ENCODE measurements around the gene IL17RD.

Gene IL17RD

DNA sequence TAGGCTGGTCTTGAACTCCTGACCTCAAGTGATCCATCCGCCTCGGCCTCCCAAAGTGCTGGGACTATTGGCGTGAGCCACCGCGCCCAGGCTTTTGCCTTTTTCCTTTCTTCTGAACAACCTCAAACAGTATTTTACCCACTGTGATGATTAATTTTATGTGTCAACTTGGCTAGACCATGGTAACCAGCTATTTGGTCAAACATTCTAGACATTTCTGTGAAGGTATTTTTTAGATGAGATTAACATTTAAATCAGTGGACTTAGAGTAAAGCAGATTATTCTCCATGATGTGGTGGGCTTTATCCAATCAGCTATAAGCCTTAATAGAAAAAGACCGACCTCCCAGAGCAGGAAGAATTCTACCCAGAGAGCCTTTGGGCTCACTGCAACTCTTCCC, 98.7 kb downstream of the IL17RD start:
- Histone ChIP-seq H3K4me1 (ENCODE audit: control insufficient read depth in 1 of 2, insufficient read depth in 2 of 2, low read length in 2 of 2) (peaks cover 6 to 8% of the 10 kb centered on the region in 2 experiments), H3K79me1 (ENCODE audit: low read length) (peaks cover 3% of the 10 kb centered on the region), H3K23ac (ENCODE audit: low read length) (no peak overlapping the region), H3K18ac (ENCODE audit: low read length) (no peak overlapping the region), H3K27ac (ENCODE audit: low read depth, low read length) (no peak overlapping the region), H2BK120ac (ENCODE audit: insufficient read depth, low read length, poor library complexity) (no peak overlapping the region), H2AFZ (ENCODE audit: insufficient read depth, low read length, poor library complexity) (no peak overlapping the region), H3K9ac (ENCODE audit: low read length) (no peak overlapping the region), H3K36me3 (ENCODE audit: control insufficient read depth in 1 of 2, insufficient read depth in 2 of 2, low read length in 2 of 2) (no peaks in the 10 kb centered on the region), H3K14ac (ENCODE audit: low read length) (no peak overlapping the region), H3K4ac (ENCODE audit: low read depth, low read length) (no peak overlapping the region), H3K79me2 (ENCODE audit: control insufficient read depth, insufficient read depth, low read length, poor library complexity) (peaks cover 2% of the 10 kb centered on the region), H2BK12ac (ENCODE audit: low read length) (no peak overlapping the region), H4K12ac (ENCODE audit: low read depth, low read length) (no peak overlapping the region), H2AK5ac (ENCODE audit: low read length) (no peak overlapping the region), H3K9me3 (ENCODE audit: insufficient read depth, low read depth, low read length) (peaks cover 2% of the 10 kb centered on the region), H3K27me3 (ENCODE audit: insufficient read depth, low read length) (no peaks in the 10 kb centered on the region), H4K91ac (ENCODE audit: low read depth, low read length) (no peak overlapping the region), H3K4me2 (ENCODE audit: low read length) (no peak overlapping the region), H4K8ac (ENCODE audit: low read depth, low read length) (no peak overlapping the region), H2BK5ac (ENCODE audit: low read depth, low read length, poor library complexity) (no peak overlapping the region), H3K4me3 (ENCODE audit: low read depth, low read length) (no peak overlapping the region)
- no CpG with 5 or more reads among the region's 6 CpGs for WGBS (ENCODE audit: extremely low coverage, insufficient coverage, insufficient read length)
- DNase-seq = peak in 1 of 2 donors; percentile 9

DNA sequence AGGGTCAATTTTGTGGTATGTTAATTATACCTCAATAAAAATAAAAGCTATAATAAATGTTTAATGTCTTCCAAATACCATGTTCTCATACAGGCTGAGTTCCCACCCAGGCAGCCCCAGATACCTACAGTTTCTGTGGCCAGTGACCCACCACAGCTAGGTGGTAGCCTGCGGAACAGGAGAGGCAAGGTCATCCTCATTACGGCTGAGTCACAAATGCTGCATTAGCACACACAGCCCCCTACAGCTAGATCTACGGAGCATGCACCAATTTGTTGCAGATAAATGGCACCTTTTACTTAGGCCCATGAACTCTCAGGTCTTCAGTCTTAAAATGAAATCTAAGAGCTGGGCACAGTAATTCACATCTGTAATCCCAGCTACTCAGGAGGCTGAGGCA, 99.6 kb downstream of the IL17RD start:
- no peak overlapping the region for H3K4me2 ChIP-seq (ENCODE audit: low read length)
- no peak overlapping the region for H2AK5ac ChIP-seq (ENCODE audit: low read length)
- peaks cover 7 to 8% of the 10 kb centered on the region in 2 experiments for H3K4me1 ChIP-seq (ENCODE audit: control insufficient read depth in 1 of 2, insufficient read depth in 2 of 2, low read length in 2 of 2)
- no peak overlapping the region for H2AFZ ChIP-seq (ENCODE audit: insufficient read depth, low read length, poor library complexity)
- H3K27me3 ChIP-seq (ENCODE audit: insufficient read depth, low read length) = no peaks in the 10 kb centered on the region
- H4K12ac ChIP-seq (ENCODE audit: low read depth, low read length) = no peak overlapping the region
- no peak overlapping the region for H3K14ac ChIP-seq (ENCODE audit: low read length)
- peaks cover 4% of the 10 kb centered on the region for H3K79me1 ChIP-seq (ENCODE audit: low read length)
- H2BK120ac ChIP-seq (ENCODE audit: insufficient read depth, low read length, poor library complexity) = no peak overlapping the region
- H3K79me2 ChIP-seq (ENCODE audit: control insufficient read depth, insufficient read depth, low read length, poor library complexity) = peaks cover 2% of the 10 kb centered on the region
- H4K91ac ChIP-seq (ENCODE audit: low read depth, low read length) = no peak overlapping the region
- DNase-seq = peak; percentile 29 to 44
- H3K9me3 ChIP-seq (ENCODE audit: insufficient read depth, low read depth, low read length) = peaks cover 2% of the 10 kb centered on the region
- H3K4ac ChIP-seq (ENCODE audit: low read depth, low read length) = no peak overlapping the region
- no peak overlapping the region for H3K23ac ChIP-seq (ENCODE audit: low read length)
- no peak overlapping the region for H3K18ac ChIP-seq (ENCODE audit: low read length)
- H3K36me3 ChIP-seq (ENCODE audit: control insufficient read depth in 1 of 2, insufficient read depth in 2 of 2, low read length in 2 of 2) = no peaks in the 10 kb centered on the region
- H3K27ac ChIP-seq (ENCODE audit: low read depth, low read length) = no peak overlapping the region
- no peak overlapping the region for H3K9ac ChIP-seq (ENCODE audit: low read length)
- H2BK5ac ChIP-seq (ENCODE audit: low read depth, low read length, poor library complexity) = no peak overlapping the region
- H2BK12ac ChIP-seq (ENCODE audit: low read length) = no peak overlapping the region
- no peak overlapping the region for H4K8ac ChIP-seq (ENCODE audit: low read depth, low read length)
- H3K4me3 ChIP-seq (ENCODE audit: low read depth, low read length) = no peak overlapping the region
- WGBS (ENCODE audit: extremely low coverage, insufficient coverage, insufficient read length) = no CpG with 5 or more reads among the region's 3 CpGs

DNA sequence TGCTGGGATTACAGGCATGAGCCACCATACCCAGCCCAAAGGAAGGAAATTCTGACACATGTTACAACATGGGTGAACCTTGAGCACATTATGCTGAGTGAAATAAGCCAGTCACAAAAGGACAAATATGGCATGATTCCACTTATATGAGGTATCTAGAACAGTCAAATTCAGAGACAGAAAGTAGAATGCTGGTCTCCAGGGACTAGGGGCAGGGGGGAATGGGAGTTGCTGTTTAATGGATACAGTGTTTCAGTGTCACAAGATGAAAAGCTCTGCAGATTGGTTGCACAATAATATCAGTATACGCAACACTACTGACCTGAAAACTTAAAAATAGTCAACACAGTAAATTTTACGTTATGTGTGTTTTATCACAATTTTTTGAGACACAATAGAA, 100.6 kb downstream of the IL17RD start:
- Histone ChIP-seq H4K12ac (ENCODE audit: low read depth, low read length) (no peak overlapping the region), H2AFZ (ENCODE audit: insufficient read depth, low read length, poor library complexity) (no peak overlapping the region), H2BK120ac (ENCODE audit: insufficient read depth, low read length, poor library complexity) (no peak overlapping the region), H3K36me3 (ENCODE audit: control insufficient read depth in 1 of 2, insufficient read depth in 2 of 2, low read length in 2 of 2) (no peaks in the 10 kb centered on the region), H3K4me3 (ENCODE audit: low read depth, low read length) (no peak overlapping the region), H3K4ac (ENCODE audit: low read depth, low read length) (no peak overlapping the region), H3K4me2 (ENCODE audit: low read length) (no peak overlapping the region), H3K14ac (ENCODE audit: low read length) (no peak overlapping the region), H3K27me3 (ENCODE audit: insufficient read depth, low read length) (no peaks in the 10 kb centered on the region), H3K79me1 (ENCODE audit: low read length) (peaks cover 5% of the 10 kb centered on the region), H3K4me1 (ENCODE audit: control insufficient read depth in 1 of 2, insufficient read depth in 2 of 2, low read length in 2 of 2) (peaks cover 8 to 12% of the 10 kb centered on the region in 2 experiments), H3K27ac (ENCODE audit: low read depth, low read length) (no peak overlapping the region), H3K9ac (ENCODE audit: low read length) (no peak overlapping the region), H3K9me3 (ENCODE audit: insufficient read depth, low read depth, low read length) (peaks cover 2% of the 10 kb centered on the region), H4K8ac (ENCODE audit: low read depth, low read length) (no peak overlapping the region), H2AK5ac (ENCODE audit: low read length) (no peak overlapping the region), H3K18ac (ENCODE audit: low read length) (no peak overlapping the region), H3K23ac (ENCODE audit: low read length) (no peak overlapping the region), H3K79me2 (ENCODE audit: control insufficient read depth, insufficient read depth, low read length, poor library complexity) (peaks cover 2% of the 10 kb centered on the region), H2BK12ac (ENCODE audit: low read length) (no peak overlapping the region), H2BK5ac (ENCODE audit: low read depth, low read length, poor library complexity) (no peak overlapping the region), H4K91ac (ENCODE audit: low read depth, low read length) (no peak overlapping the region)
- DNase-seq = peak in 1 of 2 donors; percentile 16
- no CpG with 5 or more reads among the region's 2 CpGs for WGBS (ENCODE audit: extremely low coverage, insufficient coverage, insufficient read length)

DNA sequence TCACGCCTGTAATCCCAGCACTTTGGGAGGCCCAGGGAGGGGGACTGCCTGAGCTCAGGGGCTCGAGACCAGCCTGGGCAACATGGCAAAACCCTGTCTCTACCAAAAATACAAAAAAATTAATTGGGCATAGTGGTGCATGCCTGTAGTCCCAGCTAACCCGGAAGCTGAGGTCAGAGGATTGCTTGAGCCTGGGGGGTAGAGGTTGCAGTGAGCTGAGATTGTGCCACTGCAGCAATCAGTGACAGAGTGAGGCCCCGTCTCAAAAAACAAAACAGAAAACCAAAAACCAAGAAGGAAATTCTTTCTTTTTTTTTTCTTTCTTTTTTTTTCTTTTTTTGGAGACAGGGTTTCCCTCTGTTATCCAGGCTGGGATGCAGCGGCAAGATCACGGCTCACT, 101.2 kb downstream of the IL17RD start:
- Histone ChIP-seq H3K9me3 (ENCODE audit: insufficient read depth, low read depth, low read length) (peaks cover 2% of the 10 kb centered on the region), H3K9ac (ENCODE audit: low read length) (no peak overlapping the region)
- WGBS (ENCODE audit: extremely low coverage, insufficient coverage, insufficient read length) = no CpG with 5 or more reads among the region's 6 CpGs

More for the DNA sequence above, 101.2 kb downstream of the IL17RD start:
- no peak overlapping the region for H4K8ac ChIP-seq (ENCODE audit: low read depth, low read length)
- no peak overlapping the region for H3K4ac ChIP-seq (ENCODE audit: low read depth, low read length)
- H3K14ac ChIP-seq (ENCODE audit: low read length) = no peak overlapping the region
- H3K79me2 ChIP-seq (ENCODE audit: control insufficient read depth, insufficient read depth, low read length, poor library complexity) = peaks cover 2% of the 10 kb centered on the region
- peaks cover 5% of the 10 kb centered on the region for H3K79me1 ChIP-seq (ENCODE audit: low read length)
- no peak overlapping the region for H2AK5ac ChIP-seq (ENCODE audit: low read length)
- no peak overlapping the region for H2AFZ ChIP-seq (ENCODE audit: insufficient read depth, low read length, poor library complexity)
- H4K91ac ChIP-seq (ENCODE audit: low read depth, low read length) = no peak overlapping the region
- H3K18ac ChIP-seq (ENCODE audit: low read length) = no peak overlapping the region
- no peak overlapping the region for H3K4me3 ChIP-seq (ENCODE audit: low read depth, low read length)
- no peak overlapping the region for H2BK5ac ChIP-seq (ENCODE audit: low read depth, low read length, poor library complexity)
- H3K23ac ChIP-seq (ENCODE audit: low read length) = no peak overlapping the region
- H3K36me3 ChIP-seq (ENCODE audit: control insufficient read depth in 1 of 2, insufficient read depth in 2 of 2, low read length in 2 of 2) = no peaks in the 10 kb centered on the region
- no peak overlapping the region for H4K12ac ChIP-seq (ENCODE audit: low read depth, low read length)
- H3K4me1 ChIP-seq (ENCODE audit: control insufficient read depth in 1 of 2, insufficient read depth in 2 of 2, low read length in 2 of 2) = peaks cover 8 to 15% of the 10 kb centered on the region in 2 experiments
- DNase-seq = no peak
- no peak overlapping the region for H3K27ac ChIP-seq (ENCODE audit: low read depth, low read length)
- no peak overlapping the region for H2BK120ac ChIP-seq (ENCODE audit: insufficient read depth, low read length, poor library complexity)
- H3K4me2 ChIP-seq (ENCODE audit: low read length) = no peak overlapping the region
- H3K27me3 ChIP-seq (ENCODE audit: insufficient read depth, low read length) = no peaks in the 10 kb centered on the region
- no peak overlapping the region for H2BK12ac ChIP-seq (ENCODE audit: low read length)

Data from trophoblast cell (in vitro differentiated cells and primary cell).